OCI-LY7 (cell line): ENCODE measurements around the gene MIEN1. TPM values are rescaled to one million over a fixed set of nuclear protein-coding genes. Genes with fewer than 3 reads are reported as not detected.

Experiments
- BruUV-seq: library from RNA; stranded (reverse); fragments of 400-500 nt; replicated peaks from 2 replicates; lab custom pipeline; 2021; lab: Mats Ljungman, UMichigan
- CTCF ChIA-PET: fragments of 300-600 bp; sonication (Branson Sonifier 250); formaldehyde crosslinking; loops from one replicate; lab custom pipeline; 2022; ENCODE audit warnings: antibody characterized with exemption; ENCODE audit not compliant: unreplicated experiment; lab: Charles Lee
- POLR2A ChIA-PET: fragments of 300-600 bp; sonication (Branson Sonifier 250); formaldehyde crosslinking; loops from one replicate; lab custom pipeline; 2022; ENCODE audit warnings: antibody characterized with exemption; lab: Charles Lee
- DNase-seq: peaks from one replicate; pipeline ENCODE4 v3.0.0-alpha.2; 2015; ENCODE audit warnings: low spot score
- H2AFZ ChIP-seq: fragments of 200-600 bp; sonication (generic), shearing (Covaris generic); 2 replicates; pipeline ENCODE4 v1.6.1; 2014; ENCODE audit warnings: mild to moderate bottlenecking, antibody characterized with exemption, low read length, moderate library complexity
- H3K27ac ChIP-seq: fragments of 200-600 bp; sonication (generic); 2 replicates; pipeline ENCODE4 v1.5.1; 2014; ENCODE audit warnings: mixed run types, low read depth, mild to moderate bottlenecking, moderate library complexity, low read length, inconsistent platforms; ENCODE audit not compliant: poor library complexity, severe bottlenecking
- H3K36me3 ChIP-seq: fragments of 200-600 bp; sonication (generic); 2 replicates; pipeline ENCODE4 v1.6.1; 2014; ENCODE audit warnings: mild to moderate bottlenecking, antibody characterized with exemption, low read length, moderate library complexity, mixed read lengths; ENCODE audit not compliant: insufficient read depth
- H3K4me1 ChIP-seq: fragments of 200-600 bp; sonication (generic); 2 replicates; pipeline ENCODE4 v1.5.1; 2014; ENCODE audit warnings: mild to moderate bottlenecking, low read length; ENCODE audit not compliant: insufficient read depth, poor library complexity, severe bottlenecking
- H3K4me2 ChIP-seq: fragments of 200-600 bp; sonication (generic); 2 replicates; pipeline ENCODE4 v1.6.1; 2014; ENCODE audit warnings: mild to moderate bottlenecking, low read length
- H3K4me3 ChIP-seq: fragments of 200-600 bp; sonication (generic); 2 replicates; pipeline ENCODE4 v1.5.1; 2014; ENCODE audit warnings: mild to moderate bottlenecking, low read depth, low read length; ENCODE audit not compliant: poor library complexity, severe bottlenecking
- H3K79me2 ChIP-seq: fragments of 200-600 bp; sonication (generic); 2 replicates; pipeline ENCODE4 v1.6.1; 2016; ENCODE audit warnings: low read depth, mild to moderate bottlenecking, low read length, moderate library complexity, mixed read lengths; ENCODE audit not compliant: insufficient read depth
- H3K9me2 ChIP-seq: fragments of 200-600 bp; sonication (generic); 2 replicates; pipeline ENCODE4 v1.6.1; 2016; ENCODE audit warnings: mild to moderate bottlenecking, low read length, mixed read lengths; ENCODE audit not compliant: insufficient read depth
- H3K9me3 ChIP-seq: fragments of 200-600 bp; sonication (generic); 2 replicates; pipeline ENCODE4 v1.6.1; 2014; ENCODE audit warnings: mild to moderate bottlenecking, mixed run types, low read length, mixed read lengths
- H4K20me1 ChIP-seq: fragments of 200-600 bp; sonication (generic); 2 replicates; pipeline ENCODE4 v1.6.1; 2014; ENCODE audit warnings: mild to moderate bottlenecking, antibody characterized with exemption, low read length, moderate library complexity, mixed read lengths; ENCODE audit not compliant: insufficient read depth
- CTCF ChIP-seq: fragments of 200-600 bp; sonication (generic); conservative IDR thresholded peaks from 2 replicates; pipeline ENCODE4 v1.5.1; 2014; ENCODE audit warnings: mild to moderate bottlenecking, antibody characterized with exemption, low read length, moderate library complexity, mixed read lengths
- EZH2phosphoT487 ChIP-seq: fragments of 200-600 bp; sonication (generic); IDR thresholded peaks from 2 replicates; pipeline ENCODE4 v1.6.1; 2018; ENCODE audit warnings: low read depth, borderline replicate concordance, mild to moderate bottlenecking, mixed run types, antibody characterized with exemption, low read length, moderate library complexity, mixed read lengths
- intact Hi-C: fragments of 100-400 bp; cut with micrococcal nuclease; formaldehyde crosslinking; loops from one replicate; pipeline ENCODE4 v1.10.0; 2022; ENCODE audit not compliant: unreplicated experiment
- total RNA-seq, 2 experiments: library from RNA; depleted of rRNA in 1 of 2; stranded (reverse); fragments of >200 nt in 1 of 2; shearing (Covaris generic) in 1 of 2; gene quantifications; 2 replicates each; pipeline ENCODE4 v1.2.3, GENCODE V29; 2014 to 2022

MIEN1 gene
- total RNA-seq, 2 experiments from 2014 or later: 55.4 to 89.9 TPM

- CTCF ChIA-PET: no interaction called here
- no TSS peak for BruUV-seq
- H2AFZ ChIP-seq: no peak overlapping the region
These were observed 12.0 kb upstream of the MIEN1 start for GRCh38 chr17:39742126-39742855.

GRCh38 chr17:39740357-39741111 lies 10.2 kb upstream of the MIEN1 start:
- no TSS peak for BruUV-seq
- no peak for TF ChIP-seq EZH2phosphoT487
- TF ChIP-seq CTCF: no peak
- H3K9me3 ChIP-seq: no peaks in the 10 kb centered on the region
- CTCF ChIA-PET: no interaction called here
- no peaks in the 10 kb centered on the region for H4K20me1 ChIP-seq
- no peaks in the 10 kb centered on the region for H3K9me2 ChIP-seq
- POLR2A ChIA-PET: no interaction called here
- H3K4me3 ChIP-seq: no peak overlapping the region
- no peaks in the 10 kb centered on the region for H3K36me3 ChIP-seq
- no peak overlapping the region for H3K27ac ChIP-seq
- H2AFZ ChIP-seq: peak overlapping the region; percentile 87; the same call in 1 of the 2 replicates
- H3K4me1 ChIP-seq: peaks cover 32% of the 10 kb centered on the region
- H3K4me2 ChIP-seq: no peak overlapping the region; the same call in 1 of the 2 replicates
- no peaks in the 10 kb centered on the region for H3K79me2 ChIP-seq
- intact Hi-C loops: no loop called here
- DNase-seq: no peak

More at GRCh38 chr17:39742126-39742855, 12.0 kb upstream of the MIEN1 start:
- TF ChIP-seq CTCF (no peak), EZH2phosphoT487 (no peak)
- Histone ChIP-seq H3K9me2 (no peaks in the 10 kb centered on the region), H3K27ac (no peak overlapping the region), H3K4me3 (no peak overlapping the region), H3K4me1 (peaks cover 32% of the 10 kb centered on the region), H3K79me2 (no peaks in the 10 kb centered on the region), H3K36me3 (no peaks in the 10 kb centered on the region), H3K4me2 (no peak overlapping the region), H3K9me3 (no peaks in the 10 kb centered on the region), H4K20me1 (no peaks in the 10 kb centered on the region)
- intact Hi-C loops: no loop called here
- POLR2A ChIA-PET: no interaction called here
- no peak for DNase-seq
